PFSK-1 (cell line): ENCODE measurements around the gene DPH6.

Experiments
- FOXP2 ChIP-seq: optimal IDR thresholded peaks from 2 replicates; pipeline ENCODE3; 2011; ENCODE audit warnings: borderline replicate concordance, control low read depth, inconsistent platforms; ENCODE audit not compliant: insufficient read depth; ENCODE audit errors: extremely low read length, extremely low read depth
- POLR2AphosphoS5 ChIP-seq: IDR thresholded peaks from 2 replicates; pipeline ENCODE4 v1.6.1; 2012; ENCODE audit warnings: low read depth, mild to moderate bottlenecking, control low read depth, low read length, moderate library complexity
- REST ChIP-seq, 2 experiments: IDR thresholded peaks; 2 replicates each; pipeline versions ENCODE4 v1.6.1 to v1.8.0; 2011 to 2012; ENCODE audit warnings: low read depth in 2 of 2, low read length in 2 of 2, control low read depth in 1 of 2, inconsistent platforms in 1 of 2, mild to moderate bottlenecking in 1 of 2, moderate library complexity in 1 of 2; ENCODE audit not compliant: insufficient read depth in 1 of 2
- TAF1 ChIP-seq: IDR thresholded peaks from 2 replicates; pipeline ENCODE4 v1.6.1; 2012; ENCODE audit warnings: low read length, control low read depth, borderline replicate concordance; ENCODE audit not compliant: insufficient read depth

GRCh38 chr15:35567392-35567791 lies 21.4 kb upstream of the DPH6 start:
- no peak for TF ChIP-seq TAF1
- no peak for TF ChIP-seq FOXP2
- TF ChIP-seq POLR2AphosphoS5, result no peak
- TF ChIP-seq REST (IDR thresholded peaks at IDR 0.05; ENCODE audit: insufficient read depth in 1 of 2, low read depth in 2 of 2, low read length in 2 of 2), result no peak
